Measurements from ENCODE around the gene INPPL1. TPM values are rescaled to one million over a fixed set of nuclear protein-coding genes. Genes with fewer than 3 reads are reported as not detected.
A peak's percentile ranks its signal among the peaks of the same experiment; 100 is the strongest.

INPPL1 gene
- total and polyA plus RNA-seq, 2 of the 13 experiments (the other 11 are each of a cell fraction or from before 2014, with no cell fraction given): 29.1 to 66.9 TPM

- TF ChIP-seq UBTF (CRISPR knock-in tag; IDR thresholded peaks at IDR 0.05): no peak; the same call in 1 of the 2 replicates
- no peak for TF ChIP-seq TAF15 (IDR thresholded peaks at IDR 0.05; ENCODE audit: low read depth, low read length, poor library complexity, severe bottlenecking)
- peak; percentile 53; the same call in 1 of the 2 replicates for TF ChIP-seq SAP130 (CRISPR knock-in tag; IDR thresholded peaks at IDR 0.05; ENCODE audit: low read depth)
- no peak for TF ChIP-seq CHD4 (IDR thresholded peaks at IDR 0.05; ENCODE audit: borderline replicate concordance, low read length)
- TF ChIP-seq CENPBD1 (CRISPR knock-in tag; IDR thresholded peaks at IDR 0.05; ENCODE audit: borderline replicate concordance, low read depth): no peak
- no peak for TF ChIP-seq HMG20B (CRISPR knock-in tag; conservative IDR thresholded peaks at IDR 0.05)
- no peak for TF ChIP-seq ZNF225 (CRISPR knock-in tag; IDR thresholded peaks at IDR 0.05)
- no peak for TF ChIP-seq LRRFIP1 (CRISPR knock-in tag; conservative IDR thresholded peaks at IDR 0.05)
- TF ChIP-seq ARID2 (CRISPR knock-in tag; IDR thresholded peaks at IDR 0.05; ENCODE audit: borderline replicate concordance): no peak
- no peak for TF ChIP-seq ZNF572 (CRISPR knock-in tag; IDR thresholded peaks at IDR 0.05)
- TF ChIP-seq MYC (CRISPR knock-in tag; IDR thresholded peaks at IDR 0.05; ENCODE audit: borderline replicate concordance): peak; percentile 38; the same call in 1 of the 2 replicates
- no peak for TF ChIP-seq HOXA9 (CRISPR knock-in tag; IDR thresholded peaks at IDR 0.05; ENCODE audit: borderline replicate concordance)
- TF ChIP-seq ZNF205 (CRISPR knock-in tag; IDR thresholded peaks at IDR 0.05): no peak
- TF ChIP-seq TP53 (CRISPR knock-in tag; conservative IDR thresholded peaks at IDR 0.05): no peak
- no peak for TF ChIP-seq TRIM22 (IDR thresholded peaks at IDR 0.05)
- peak; percentile 41; the same call in 1 of the 2 replicates for TF ChIP-seq YEATS4 (CRISPR knock-in tag; IDR thresholded peaks at IDR 0.05; ENCODE audit: borderline replicate concordance)
- TF ChIP-seq ZNF703 (CRISPR knock-in tag; IDR thresholded peaks at IDR 0.05; ENCODE audit: borderline replicate concordance): no peak
- no peak for TF ChIP-seq SMARCC2 (IDR thresholded peaks at IDR 0.05)
- TF ChIP-seq JARID2 (CRISPR knock-in tag; IDR thresholded peaks at IDR 0.05; ENCODE audit: insufficient replicate concordance): no peak
- no peak for TF ChIP-seq ZFP36 (IDR thresholded peaks at IDR 0.05; ENCODE audit: borderline replicate concordance, low read depth, low read length, partially characterized antibody)
- TF ChIP-seq IRF9 (CRISPR knock-in tag; IDR thresholded peaks at IDR 0.05; ENCODE audit: borderline replicate concordance): no peak
Measured at GRCh38 chr11:72224564-72225410, at the start of gene INPPL1 (continued).
